GM10847 (cell line): Measurements from ENCODE around the gene KRT79.

Experiments
- POLR2A ChIP-seq: IDR thresholded peaks from 2 replicates; pipeline ENCODE4 v1.6.1; 2011; ENCODE audit not compliant: insufficient read length; ENCODE audit errors: extremely low read depth

KRT79 gene

DNA sequence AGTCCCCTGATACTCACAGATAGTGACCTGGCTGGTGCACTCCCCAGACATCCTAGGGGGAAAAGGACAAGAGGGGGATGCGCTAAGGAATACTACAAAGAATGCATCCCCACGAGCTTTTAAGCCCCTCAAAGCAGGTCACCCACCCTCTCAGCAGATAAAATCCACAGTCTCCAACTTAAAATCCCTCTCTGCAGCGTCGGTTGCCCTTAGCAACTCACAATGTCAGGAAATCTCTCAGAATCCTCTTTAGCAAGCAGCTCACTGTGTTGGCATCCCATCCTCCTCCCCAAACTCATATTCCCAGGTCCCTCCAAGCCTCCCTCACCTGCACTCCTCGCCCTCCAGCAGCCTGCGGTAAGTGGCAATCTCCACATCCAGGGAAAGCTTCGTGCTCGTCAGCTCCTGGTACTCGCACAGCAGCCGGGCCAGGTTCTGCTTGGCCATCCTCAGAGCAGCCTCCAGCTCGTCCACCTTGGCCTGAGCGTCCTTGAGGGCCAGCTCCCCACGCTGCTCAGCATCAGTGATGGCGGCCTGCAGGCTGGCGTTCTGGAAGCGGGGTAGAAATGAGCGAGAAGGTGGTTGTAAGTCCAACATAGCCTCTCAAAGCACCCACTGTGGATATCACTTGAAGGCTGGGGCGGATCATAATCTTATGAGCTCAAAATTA, 5.5 kb upstream of the KRT79 start:
- no peak for TF ChIP-seq POLR2A

DNA sequence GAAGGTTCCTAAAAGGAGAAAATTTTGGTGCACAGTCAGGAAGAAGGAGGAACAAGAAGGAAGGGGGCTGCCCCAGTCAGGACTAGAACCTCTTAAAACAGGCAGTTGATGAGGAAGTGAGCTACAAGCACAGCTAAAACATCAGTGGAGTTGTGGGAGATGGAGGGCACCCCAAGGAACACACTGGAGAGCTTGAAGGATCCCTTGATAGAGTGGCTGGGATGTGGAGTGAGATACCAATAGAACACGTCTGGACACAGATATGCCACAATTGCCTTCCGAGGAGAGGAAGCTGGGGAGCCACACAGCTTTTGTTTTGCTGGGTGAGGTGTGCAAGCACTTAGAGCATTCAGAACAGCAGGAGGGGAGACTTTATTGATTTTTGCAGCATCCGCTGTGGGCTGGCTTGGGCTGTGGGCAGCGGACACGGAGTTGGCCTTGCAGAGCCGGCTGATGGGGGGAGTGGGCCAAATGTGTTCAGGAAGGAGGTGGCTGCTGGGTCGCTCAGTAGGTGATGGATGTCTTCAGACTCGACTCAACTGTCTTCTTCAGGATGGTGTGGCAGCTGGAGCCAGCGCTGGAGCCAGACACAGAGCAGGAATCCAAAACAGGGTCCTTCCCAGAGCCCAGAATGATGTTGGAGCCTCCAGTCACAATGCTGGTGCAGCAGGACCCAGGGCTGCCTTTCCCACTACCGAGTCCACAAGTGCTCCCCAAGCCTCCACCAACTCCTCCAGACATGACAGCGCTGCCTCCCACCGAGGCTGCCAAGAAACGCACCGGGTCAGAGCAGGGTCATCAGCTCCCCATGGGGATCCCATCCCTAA, 4.7 kb upstream of the KRT79 start:
- TF ChIP-seq POLR2A: no peak

DNA sequence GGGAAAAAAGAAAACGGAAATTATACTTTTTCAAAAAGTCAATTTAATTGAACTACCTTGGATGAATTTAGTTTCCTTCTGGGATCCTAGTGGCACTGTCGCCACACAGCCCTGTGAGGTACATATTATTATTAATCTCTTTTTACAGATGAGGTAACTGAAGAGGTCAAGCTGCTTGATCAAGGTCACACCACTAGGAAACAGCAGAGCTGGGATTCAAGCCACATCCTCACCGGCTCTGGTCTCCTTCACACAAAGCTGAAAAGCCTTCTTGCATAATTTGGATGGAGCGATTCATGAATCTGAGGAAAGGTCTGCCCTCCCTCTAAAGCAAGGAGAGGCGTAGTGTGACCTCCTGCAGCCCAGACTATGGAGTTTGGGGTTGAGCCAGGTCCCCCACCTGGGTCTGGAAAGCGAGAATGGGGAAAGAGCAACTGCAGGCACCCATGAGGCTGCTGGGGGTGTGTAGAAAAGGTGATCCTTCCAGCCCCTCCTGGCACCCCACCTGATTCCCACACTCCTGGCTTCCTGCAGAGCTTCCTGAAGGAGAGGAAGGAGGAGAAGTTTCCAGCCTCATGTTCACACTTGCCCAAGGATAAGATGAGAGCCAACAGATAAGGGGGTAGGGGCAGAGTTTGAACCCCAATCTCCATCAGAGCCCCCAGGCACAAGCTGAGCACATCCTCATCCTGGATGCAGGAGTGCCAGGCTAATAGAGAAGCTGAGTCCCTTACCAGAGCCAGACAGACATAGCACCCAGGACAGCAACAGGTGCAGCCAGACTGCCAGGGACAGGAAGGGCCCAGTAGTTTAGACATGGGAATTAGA, 3.9 kb upstream of the KRT79 start:
- TF ChIP-seq POLR2A: no peak

GRCh38 chr12:52837413-52837741, 3.3 kb upstream of the KRT79 start:
- no peak for TF ChIP-seq POLR2A

DNA sequence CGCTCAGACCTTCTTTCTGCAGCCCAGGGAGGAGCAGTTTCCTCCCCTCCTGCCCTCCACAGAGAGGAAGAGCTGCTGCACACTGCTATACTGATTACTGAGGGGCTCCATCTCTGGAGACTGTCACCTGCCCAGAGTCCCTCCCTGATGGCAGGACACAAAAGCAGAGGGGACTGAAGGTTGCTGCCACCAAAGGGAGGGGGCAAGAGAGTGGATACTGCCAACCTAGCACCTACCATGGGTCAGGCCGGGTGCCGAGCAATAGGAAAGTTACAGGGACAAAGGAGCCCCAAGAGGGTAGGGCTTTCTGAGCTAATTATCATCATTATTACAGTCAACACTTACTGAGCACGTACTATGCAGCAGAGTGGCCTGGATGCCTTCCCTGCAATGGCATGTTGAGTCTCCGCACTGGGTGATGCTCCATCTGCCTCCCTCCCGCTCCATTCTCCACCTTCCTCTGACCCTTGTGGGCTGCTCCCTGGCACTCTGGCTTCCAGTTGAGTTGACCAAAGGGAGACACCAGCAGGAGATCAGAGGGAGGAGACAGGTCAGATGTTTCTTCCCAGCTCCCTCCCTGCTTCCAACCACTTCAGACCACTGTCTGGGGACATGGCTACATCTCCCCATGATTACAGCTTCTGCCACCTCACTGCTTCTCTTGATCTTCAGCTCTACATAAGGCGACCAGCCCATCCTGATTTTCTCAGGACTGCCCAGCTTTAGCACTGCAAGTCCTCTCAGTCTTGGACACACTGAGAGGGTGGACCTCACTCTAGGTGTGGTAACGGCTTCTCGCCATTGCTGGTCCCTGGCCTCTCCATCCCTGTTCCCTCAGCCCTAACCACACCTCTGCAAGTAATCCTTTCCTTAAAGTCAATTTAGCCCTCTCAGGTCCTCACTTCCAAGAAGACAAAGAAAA, 2.6 kb upstream of the KRT79 start:
- TF ChIP-seq POLR2A: no peak

GRCh38 chr12:52836042-52836466, 1.9 kb upstream of the KRT79 start:
- TF ChIP-seq POLR2A: no peak

- TF ChIP-seq POLR2A: no peak
Observed at GRCh38 chr12:52835271-52836041, 1.3 kb upstream of the KRT79 start.

- TF ChIP-seq POLR2A: no peak
Observed at GRCh38 chr12:52834727-52835001, 553 bp upstream of the KRT79 start.

- TF ChIP-seq POLR2A: no peak
Observed at GRCh38 chr12:52832985-52833905, 866 bp downstream of the KRT79 start.

DNA sequence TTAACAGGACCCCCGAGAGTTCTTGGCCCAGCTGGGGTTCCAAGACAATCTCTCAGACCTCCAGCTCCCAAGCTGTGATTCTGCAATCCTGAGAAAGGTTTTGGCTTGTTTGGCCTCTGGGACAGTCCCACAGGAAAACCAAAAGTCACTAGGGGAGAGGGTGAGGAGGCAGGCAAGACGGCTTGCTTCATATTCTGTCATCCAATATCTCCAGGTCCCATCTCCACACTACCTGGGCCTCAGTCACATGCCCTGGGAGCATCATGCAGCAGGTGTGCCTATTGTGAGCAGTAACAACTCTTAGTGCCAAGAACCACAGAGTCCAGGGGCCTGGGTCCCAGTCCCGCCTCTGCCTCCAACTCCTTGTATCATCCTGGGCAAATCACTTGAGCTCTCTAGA, 1.7 kb downstream of the KRT79 start:
- TF ChIP-seq POLR2A: no peak

- no peak for TF ChIP-seq POLR2A
Observed at GRCh38 chr12:52831251-52831650, 2.9 kb downstream of the KRT79 start.

DNA sequence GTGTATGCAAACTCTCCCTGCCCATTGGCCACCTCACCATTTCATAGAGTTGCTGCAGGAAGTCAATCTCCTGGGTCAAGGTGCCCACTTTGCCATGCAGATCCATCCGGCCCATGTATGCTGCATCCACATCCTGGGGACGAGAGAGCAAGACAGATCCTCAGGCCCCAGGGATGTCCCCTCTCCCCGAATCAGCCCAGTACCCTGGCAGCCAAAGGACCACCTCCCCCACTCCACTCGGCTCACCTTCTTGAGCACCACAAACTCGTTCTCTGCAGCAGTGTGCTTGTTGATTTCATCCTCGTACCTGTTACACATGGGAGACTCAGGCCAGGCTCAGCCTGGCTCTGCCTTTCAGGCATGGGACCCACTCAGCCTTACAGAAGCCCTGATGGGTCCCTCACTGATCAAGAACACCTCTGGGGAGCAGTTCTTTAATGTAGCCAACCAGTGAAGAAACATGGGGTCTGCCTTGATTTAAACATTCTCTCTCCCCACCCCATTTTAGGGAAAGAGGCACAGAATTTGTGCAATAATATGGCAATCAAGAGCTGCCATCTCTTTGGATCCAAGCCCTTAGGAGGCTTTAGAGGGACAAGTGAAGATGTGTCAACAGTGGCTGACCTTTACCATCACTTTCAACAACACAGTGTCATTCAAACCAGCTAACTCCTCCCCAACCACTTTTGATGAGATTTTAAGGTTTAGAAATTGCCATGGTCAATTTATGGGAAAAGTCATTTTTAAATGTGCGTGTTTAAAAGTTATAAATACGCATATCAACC, 3.9 kb downstream of the KRT79 start:
- TF ChIP-seq POLR2A: no peak
